Left lung (tissue), 10 donors: ENCODE measurements around the gene LMF1. TPM values are rescaled to one million over a fixed set of nuclear protein-coding genes. Genes with fewer than 3 reads are reported as not detected.
A peak's percentile ranks its signal among the peaks of the same experiment; 100 is the strongest.

Experiments used
- ATAC-seq: fragments of 200-7000 bp; cut with Tn5 transposase; one replicate; pipeline ENCODE4 v1.9.1; 2020; ENCODE audit warnings: moderate library complexity
- DNase-seq, 4 donors: peaks; one replicate each; pipeline ENCODE4 v3.0.0-alpha.2; 2013 to 2020
- H3K27ac ChIP-seq, 2 donors: fragments of 200-600 bp; sonication (generic) in 1 of 2; one replicate each; pipeline versions ENCODE4 v1.5.0 to v1.8.0; 2020 to 2021
- H3K27me3 ChIP-seq, 2 donors: fragments of 200-600 bp; sonication (generic) in 1 of 2; one replicate each; pipeline versions ENCODE4 v1.5.0 to v1.8.0; 2020 to 2021
- H3K36me3 ChIP-seq, 2 donors: fragments of 200-600 bp; sonication (generic) in 1 of 2; one replicate each; pipeline versions ENCODE4 v1.5.0 to v1.8.0; 2020 to 2021
- H3K4me1 ChIP-seq, 2 donors: fragments of 200-600 bp; one replicate each; pipeline ENCODE4 v1.8.0; 2021
- H3K4me3 ChIP-seq, 2 donors: fragments of 200-600 bp; sonication (generic) in 1 of 2; one replicate each; pipeline versions ENCODE4 v1.5.0 to v1.8.0; 2020 to 2021; ENCODE audit warnings: mild to moderate bottlenecking in 1 of 2
- H3K9me3 ChIP-seq, 2 donors: fragments of 200-600 bp; sonication (generic) in 1 of 2; one replicate each; pipeline versions ENCODE4 v1.5.0 to v1.8.0; 2020 to 2021
- intact Hi-C, 2 donors: fragments of 100-400 bp; cut with DNase I; formaldehyde crosslinking; loops; one replicate each; pipeline versions ENCODE4 v1.11.2 to v1.14.2; 2022
- polyA plus RNA-seq, 6 donors: library from polyadenylated mRNA; unstranded; fragments of 120-200 nt; gene quantifications; one replicate each; pipeline ENCODE4 v1.2.1, GENCODE V29; 2013; ENCODE audit not compliant: insufficient read length in 6 of 6
- total RNA-seq, 2 donors: library from RNA; stranded (reverse); fragmentation: NEBNext Ultra II Directional; extraction: Animal tissue kit (Norgen Biotek cat#: 25700); gene quantifications; one replicate each; pipeline ENCODE4 v1.2.1, GENCODE V29; 2021
- TF ChIP-seq, protein P1 (sequence below), 2 donors: fragments of 200-600 bp; sonication (generic) in 1 of 2; IDR thresholded peaks; one replicate each; pipeline versions ENCODE4 v1.5.0 to v1.8.0; 2021; ENCODE audit warnings: antibody characterized with exemption in 2 of 2
- donor health status: DM: no; HTN: yes; CAD: no.
- donor health status: DM: no; HTN: no; CAD: no.

LMF1 gene
- total and polyA plus RNA-seq, 8 donors, result 15.5 to 23.1 (median 20.4) TPM

DNA sequence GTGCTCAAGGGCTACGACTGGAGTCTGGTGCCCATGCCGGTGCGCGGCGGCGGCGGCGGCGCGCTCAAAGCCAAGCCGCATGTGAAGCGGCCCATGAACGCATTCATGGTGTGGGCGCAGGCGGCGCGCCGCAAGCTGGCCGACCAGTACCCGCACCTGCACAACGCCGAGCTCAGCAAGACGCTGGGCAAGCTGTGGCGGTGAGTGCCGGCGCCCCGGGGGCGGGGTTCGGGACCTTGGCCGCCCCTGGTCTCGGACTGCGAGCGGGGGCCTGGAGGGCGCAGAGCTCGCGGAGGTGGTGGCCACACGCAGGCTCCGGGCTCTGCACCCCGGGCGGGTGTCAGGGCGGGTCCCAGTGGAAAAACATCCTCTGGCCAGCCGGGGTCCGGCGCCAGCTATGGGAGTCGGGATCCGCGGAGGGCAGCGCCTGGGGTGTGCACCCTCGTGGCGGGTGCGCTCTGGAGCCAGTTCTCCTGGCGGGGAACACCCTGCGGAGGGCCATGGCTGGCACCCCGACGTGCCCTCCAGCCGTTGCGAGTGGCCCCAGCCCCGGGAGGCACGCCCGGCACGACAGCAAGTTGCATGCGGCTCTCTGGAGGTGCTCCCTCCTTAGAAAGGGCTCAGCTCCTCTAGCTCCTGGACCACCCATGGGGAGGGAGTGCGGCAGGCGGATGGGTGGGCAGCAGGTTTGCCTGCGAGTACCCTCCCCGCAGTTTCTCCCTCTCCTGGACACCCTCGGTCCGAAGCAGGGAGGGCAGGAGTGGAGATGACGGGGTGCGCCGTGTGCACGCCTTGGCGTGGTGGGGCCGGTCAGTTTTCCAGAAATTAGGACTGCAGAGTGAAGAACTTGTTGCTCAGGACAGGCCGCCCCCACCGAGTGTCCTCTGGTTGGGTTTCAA is 11.6 kb upstream of the LMF1 start:
- DNase-seq (no peak), ATAC-seq (no peak)
- Histone ChIP-seq H3K27ac (no peak overlapping the region), H3K4me3 (peak overlapping the region in 1 of 2 donors; percentile 17), H3K9me3 (no peaks in the 10 kb centered on the region), H3K36me3 (no peaks in the 10 kb centered on the region), H3K27me3 (peaks cover 31 to 95% of the 10 kb centered on the region in 2 donors), H3K4me1 (peaks cover 0 to 20% of the 10 kb centered on the region in 2 donors)
- intact Hi-C loops, result no loop called here
- TF ChIP-seq, protein P1, sequence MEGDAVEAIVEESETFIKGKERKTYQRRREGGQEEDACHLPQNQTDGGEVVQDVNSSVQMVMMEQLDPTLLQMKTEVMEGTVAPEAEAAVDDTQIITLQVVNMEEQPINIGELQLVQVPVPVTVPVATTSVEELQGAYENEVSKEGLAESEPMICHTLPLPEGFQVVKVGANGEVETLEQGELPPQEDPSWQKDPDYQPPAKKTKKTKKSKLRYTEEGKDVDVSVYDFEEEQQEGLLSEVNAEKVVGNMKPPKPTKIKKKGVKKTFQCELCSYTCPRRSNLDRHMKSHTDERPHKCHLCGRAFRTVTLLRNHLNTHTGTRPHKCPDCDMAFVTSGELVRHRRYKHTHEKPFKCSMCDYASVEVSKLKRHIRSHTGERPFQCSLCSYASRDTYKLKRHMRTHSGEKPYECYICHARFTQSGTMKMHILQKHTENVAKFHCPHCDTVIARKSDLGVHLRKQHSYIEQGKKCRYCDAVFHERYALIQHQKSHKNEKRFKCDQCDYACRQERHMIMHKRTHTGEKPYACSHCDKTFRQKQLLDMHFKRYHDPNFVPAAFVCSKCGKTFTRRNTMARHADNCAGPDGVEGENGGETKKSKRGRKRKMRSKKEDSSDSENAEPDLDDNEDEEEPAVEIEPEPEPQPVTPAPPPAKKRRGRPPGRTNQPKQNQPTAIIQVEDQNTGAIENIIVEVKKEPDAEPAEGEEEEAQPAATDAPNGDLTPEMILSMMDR (IDR thresholded peaks at IDR 0.05), result no peak

DNA sequence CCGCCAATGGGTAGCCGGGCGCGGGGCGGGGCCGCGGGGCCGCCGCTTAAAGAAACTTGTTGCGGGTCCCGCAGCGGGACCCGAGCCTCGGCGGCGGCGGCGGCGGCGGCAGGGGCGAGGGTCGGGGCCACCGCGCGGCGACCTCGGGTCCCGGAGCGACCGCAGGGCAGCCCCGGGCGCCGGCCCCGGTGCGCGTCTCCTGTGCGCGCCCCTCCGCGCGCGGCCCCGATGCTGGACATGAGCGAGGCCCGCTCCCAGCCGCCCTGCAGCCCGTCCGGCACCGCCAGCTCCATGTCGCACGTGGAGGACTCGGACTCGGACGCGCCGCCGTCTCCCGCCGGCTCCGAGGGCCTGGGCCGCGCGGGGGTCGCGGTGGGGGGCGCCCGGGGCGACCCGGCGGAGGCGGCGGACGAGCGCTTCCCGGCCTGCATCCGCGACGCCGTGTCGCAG is 10.9 kb upstream of the LMF1 start, which contains the start of gene SOX8:
Gene SOX8 (plus strand): TSS at position 76 of the 450 bp plus-strand sequence. CDS start 153 bp downstream, at position 229.
- Histone ChIP-seq H3K27me3 (peaks cover 31 to 93% of the 10 kb centered on the region in 2 donors), H3K36me3 (no peaks in the 10 kb centered on the region), H3K27ac (no peak within 1 kb of the TSS), H3K9me3 (no peaks in the 10 kb centered on the region), H3K4me3 (peak within 1 kb of the TSS; percentile 21 to 42), H3K4me1 (peaks cover 0 to 20% of the 10 kb centered on the region in 2 donors)
- TF ChIP-seq, protein P1 (IDR thresholded peaks at IDR 0.05), result no peak
- DNase-seq, result no peak
- intact Hi-C loops, result no loop called here
- no peak for ATAC-seq

DNA sequence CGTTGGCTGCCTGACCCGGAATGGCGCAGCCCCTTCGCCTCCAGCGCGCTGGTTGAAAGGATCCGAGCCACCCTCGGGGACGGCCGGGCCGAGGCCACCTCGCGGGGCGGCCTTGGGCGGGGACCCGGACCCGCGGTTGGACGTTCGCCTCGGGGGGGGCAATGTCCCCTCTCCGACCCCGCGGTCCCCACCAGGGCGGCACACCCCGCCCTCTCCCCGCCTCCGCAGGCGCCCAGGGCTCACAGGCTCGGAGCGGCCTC is 9.7 kb upstream of the LMF1 start:
- Histone ChIP-seq H3K27ac (no peak overlapping the region), H3K36me3 (no peaks in the 10 kb centered on the region), H3K27me3 (peaks cover 31 to 85% of the 10 kb centered on the region in 2 donors), H3K4me1 (peaks cover 0 to 20% of the 10 kb centered on the region in 2 donors), H3K9me3 (no peaks in the 10 kb centered on the region), H3K4me3 (peak overlapping the region; percentile 21 to 42)
- no peak for DNase-seq
- TF ChIP-seq, protein P1 (IDR thresholded peaks at IDR 0.05), result no peak
- no peak for ATAC-seq
- intact Hi-C loops, result no loop called here

DNA sequence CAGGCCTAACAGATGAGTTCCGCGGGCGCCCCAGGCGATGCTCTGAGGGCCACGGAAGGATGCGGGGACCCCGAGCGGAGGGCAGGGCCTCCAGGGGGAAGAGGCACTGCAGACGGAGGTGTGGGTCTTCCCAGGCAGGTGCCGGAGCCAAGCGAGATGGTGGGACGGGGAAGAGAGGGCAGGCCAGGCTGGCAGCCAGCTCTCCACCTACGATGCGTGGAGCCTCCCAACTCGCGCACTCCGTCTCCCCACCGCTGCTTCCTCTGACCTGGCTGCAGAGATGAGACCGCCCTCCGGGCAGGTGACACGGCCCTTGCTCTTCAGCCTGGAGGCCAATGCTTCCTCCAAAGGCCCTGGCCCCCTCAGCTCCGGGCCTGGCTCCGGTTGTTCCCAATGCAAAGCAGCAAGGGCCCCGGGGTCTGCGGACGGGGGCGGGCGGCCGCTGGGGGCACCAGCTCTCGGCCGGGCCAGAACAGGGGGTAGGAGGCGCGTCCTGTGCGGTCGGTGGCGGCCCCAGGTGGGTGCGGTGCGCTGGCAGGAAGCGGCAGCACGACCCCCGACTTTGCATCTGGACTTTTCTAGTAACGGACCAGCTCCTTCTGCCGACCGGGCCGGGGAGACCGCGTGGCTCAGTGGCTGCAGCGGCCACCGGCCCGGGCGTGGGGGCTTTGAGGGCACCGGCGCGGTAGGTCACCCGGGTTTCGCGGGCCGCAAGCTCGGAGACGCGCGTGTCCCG is 9.2 kb upstream of the LMF1 start:
- H3K4me1 ChIP-seq, result peaks cover 0 to 20% of the 10 kb centered on the region in 2 donors
- TF ChIP-seq, protein P1 (IDR thresholded peaks at IDR 0.05), result no peak
- peak overlapping the region; percentile 21 to 42 for H3K4me3 ChIP-seq
- peaks cover 31 to 80% of the 10 kb centered on the region in 2 donors for H3K27me3 ChIP-seq
- intact Hi-C loops, result no loop called here
- H3K36me3 ChIP-seq, result no peaks in the 10 kb centered on the region
- no peak overlapping the region for H3K27ac ChIP-seq
- ATAC-seq, result no peak
- DNase-seq, result no peak
- no peaks in the 10 kb centered on the region for H3K9me3 ChIP-seq

DNA sequence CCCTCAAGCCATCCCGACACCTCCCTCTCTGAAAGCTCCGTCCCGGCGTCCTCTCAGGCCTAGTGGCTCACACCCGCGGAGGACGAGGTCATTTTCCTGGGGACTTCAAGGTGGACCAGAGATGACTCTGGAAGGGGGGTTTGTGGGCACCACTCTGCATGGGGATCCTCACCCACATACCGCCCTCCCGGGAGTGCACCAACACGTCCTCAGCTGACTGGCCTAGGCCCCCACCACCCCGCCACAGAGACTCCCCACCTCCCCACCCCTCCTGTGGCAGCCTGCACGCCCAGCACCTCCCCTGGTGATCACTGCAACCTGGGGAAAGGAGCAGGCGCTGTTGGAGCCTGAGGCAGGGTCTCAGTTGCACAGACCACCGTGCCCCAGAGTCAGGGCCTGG is 8.4 kb upstream of the LMF1 start:
- DNase-seq (peak in 1 of 4 donors; percentile 54), ATAC-seq (no peak)
- intact Hi-C loops, result no loop called here
- H3K9me3 ChIP-seq, result no peaks in the 10 kb centered on the region
- peaks cover 31 to 71% of the 10 kb centered on the region in 2 donors for H3K27me3 ChIP-seq
- no peak overlapping the region for H3K4me3 ChIP-seq
- H3K36me3 ChIP-seq, result no peaks in the 10 kb centered on the region
- TF ChIP-seq, protein P1 (IDR thresholded peaks at IDR 0.05), result no peak
- no peak overlapping the region for H3K27ac ChIP-seq
- H3K4me1 ChIP-seq, result peaks cover 0 to 20% of the 10 kb centered on the region in 2 donors
